GM18499 (cell line): ENCODE data around the gene SPTSSB.

Experiments used
- ATAC-seq: cut with Tn5 transposase; IDR thresholded peaks from one replicate; pipeline ENCODE4 v1.9.1; 2021; ENCODE audit warnings: moderate number of reproducible peaks; ENCODE audit not compliant: insufficient read depth, unreplicated experiment

The SPTSSB gene

DNA sequence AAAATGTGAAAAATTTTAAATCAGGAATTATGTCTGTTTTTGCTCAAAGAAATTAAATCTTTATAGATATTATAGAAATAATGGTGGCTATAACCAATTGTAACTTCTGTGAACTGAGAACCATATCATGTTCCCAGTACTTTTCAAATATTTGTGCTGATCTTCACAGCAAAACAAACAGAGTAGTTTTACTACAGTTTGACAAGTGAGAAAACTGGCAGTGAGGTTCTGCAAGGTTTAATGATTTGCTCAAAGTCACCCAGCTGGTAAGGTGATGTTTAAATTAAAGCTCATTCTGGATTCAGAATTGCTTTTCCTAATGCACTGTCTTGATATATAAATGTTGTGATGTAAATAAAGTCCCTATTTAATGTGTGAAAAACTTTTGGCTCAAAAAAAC lies 22.0 kb upstream of the SPTSSB start:
- no peak for ATAC-seq

DNA sequence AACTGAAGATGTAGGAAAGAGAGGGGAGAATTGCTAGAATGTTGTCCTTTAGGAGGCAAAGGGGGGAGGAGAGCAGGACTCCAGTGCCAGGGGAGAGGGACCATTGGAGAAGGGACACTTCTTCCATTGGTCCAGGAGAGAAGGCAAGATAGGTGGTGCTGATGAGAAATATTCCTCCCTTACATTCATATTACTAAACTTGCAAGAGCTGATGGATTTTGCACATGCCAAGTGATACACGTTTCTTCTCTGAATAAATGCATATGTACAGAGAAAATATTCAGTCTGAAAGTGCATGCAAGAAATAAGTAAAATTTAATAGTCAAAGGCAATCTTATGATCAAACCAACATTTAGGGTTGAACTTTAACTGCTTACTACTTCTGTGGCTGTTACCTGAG lies 21.5 kb upstream of the SPTSSB start:
- no peak for ATAC-seq

GRCh38 chr3:161390200-161390599 lies 18.9 kb upstream of the SPTSSB start:
- no peak for ATAC-seq

DNA sequence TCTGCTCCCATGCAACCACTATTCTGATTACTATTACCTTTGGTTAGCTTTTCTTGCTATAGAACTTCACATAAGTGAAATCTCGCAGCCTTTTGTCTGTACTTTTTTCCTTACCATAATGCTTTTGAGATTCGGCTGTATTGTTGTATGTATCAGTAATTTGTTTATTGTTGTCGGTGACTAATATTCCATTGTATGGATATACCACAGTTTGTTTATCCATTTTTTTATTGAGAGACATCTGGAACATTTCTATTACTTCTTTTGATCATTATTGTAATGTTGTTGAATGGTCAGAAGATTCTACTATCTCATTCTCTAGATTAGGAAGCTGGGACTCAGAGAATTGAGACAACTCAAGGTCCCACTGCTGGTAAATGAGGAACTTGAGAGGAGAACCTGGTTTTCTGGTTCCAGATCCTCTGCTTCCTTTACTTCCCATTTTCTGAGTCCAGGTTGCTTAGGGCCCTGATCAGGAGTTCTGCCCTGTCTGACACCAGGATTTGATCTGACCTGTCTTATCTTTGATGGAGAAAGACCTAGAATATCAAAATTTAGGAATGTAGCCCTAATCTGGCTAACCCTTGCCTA lies 18.2 kb upstream of the SPTSSB start:
- ATAC-seq = no peak

DNA sequence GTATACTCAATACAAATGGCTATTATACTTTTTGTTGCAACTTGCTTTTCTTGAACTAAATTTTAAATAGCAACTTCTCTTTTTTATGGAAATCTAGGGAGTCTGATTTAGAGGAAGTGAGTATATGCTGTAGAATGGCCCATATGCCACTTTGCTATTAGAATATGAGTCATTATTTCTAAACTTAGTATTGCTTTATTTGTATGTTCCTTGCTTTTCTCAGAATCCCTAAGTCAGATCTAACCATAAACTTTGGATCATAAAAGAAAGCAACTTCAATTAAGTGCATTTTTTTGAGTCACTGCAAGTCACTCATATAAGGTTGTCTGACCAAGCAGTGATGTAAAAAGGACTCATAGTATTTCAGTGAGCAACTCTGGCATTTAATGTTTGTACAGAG lies 17.5 kb upstream of the SPTSSB start:
- ATAC-seq = no peak

- no peak for ATAC-seq
Observed at GRCh38 chr3:161386991-161387770, 15.9 kb upstream of the SPTSSB start.

GRCh38 chr3:161372321-161373260 lies 1.3 kb upstream of the SPTSSB start:
- no peak for ATAC-seq

DNA sequence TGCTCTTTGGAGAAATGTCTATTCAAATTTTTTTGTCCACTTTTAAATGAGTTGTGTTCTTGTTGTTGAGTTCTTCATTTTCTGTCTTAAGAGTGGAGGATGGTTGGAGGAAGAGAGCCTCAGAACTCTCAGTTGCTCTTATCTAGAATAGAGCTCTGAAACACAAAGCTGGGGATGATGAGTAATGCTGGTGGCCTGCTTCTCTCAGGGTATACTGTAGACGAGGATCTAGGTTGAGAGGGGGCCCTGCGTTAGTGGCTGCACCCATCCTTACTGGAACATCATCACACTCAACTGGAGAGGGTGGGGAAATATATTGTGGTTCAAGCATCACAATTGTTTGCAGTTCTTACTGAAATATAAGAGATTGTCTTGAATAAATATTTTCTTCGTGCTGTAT lies 1.8 kb downstream of the SPTSSB start:
- no peak for ATAC-seq

GRCh38 chr3:161366094-161366493 lies 5.2 kb downstream of the SPTSSB start:
- no peak for ATAC-seq

- ATAC-seq = no peak
Observed at GRCh38 chr3:161358488-161358887, 12.8 kb downstream of the SPTSSB start.

DNA sequence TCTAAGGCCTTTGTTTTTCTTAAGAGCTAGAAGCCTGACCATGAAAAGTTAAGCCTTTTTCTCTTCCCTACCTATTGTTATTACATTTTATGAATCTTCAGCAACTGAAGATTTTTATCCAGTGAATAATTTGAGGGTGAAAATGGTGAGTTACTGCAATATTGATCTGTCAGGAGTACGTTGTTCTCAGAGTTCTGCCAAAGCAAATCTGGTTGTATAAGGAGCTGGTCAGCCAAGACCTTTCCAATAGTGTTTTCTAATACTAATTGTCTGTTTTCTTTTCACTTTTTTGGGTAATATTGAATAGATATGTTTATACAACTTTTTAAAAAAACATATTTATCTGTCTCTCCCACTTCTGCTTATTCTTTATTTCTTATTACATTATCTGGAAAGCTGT lies 15.0 kb downstream of the SPTSSB start:
- no peak for ATAC-seq

DNA sequence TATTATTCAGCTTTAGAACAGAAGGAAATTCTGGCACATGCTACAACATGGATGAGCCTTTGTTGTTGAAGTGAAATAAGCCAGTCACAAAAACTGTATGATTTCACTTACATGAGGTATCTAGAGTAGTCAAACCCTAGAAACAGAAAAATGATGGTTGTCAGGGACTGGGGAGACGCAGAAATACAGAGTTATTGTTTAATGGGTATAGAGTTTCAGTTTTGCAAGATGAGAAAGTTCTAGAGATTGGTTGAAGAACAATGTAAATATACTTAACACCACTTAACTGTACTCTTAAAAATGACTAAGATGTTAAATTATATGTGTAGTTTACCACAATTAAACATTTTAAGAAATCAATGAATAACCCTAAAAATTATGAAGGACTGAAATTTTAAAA lies 15.8 kb downstream of the SPTSSB start:
- no peak for ATAC-seq

GRCh38 chr3:161354554-161354953 lies 16.8 kb downstream of the SPTSSB start:
- no peak for ATAC-seq

GRCh38 chr3:161351330-161351729 lies 20.0 kb downstream of the SPTSSB start:
- ATAC-seq = no peak

DNA sequence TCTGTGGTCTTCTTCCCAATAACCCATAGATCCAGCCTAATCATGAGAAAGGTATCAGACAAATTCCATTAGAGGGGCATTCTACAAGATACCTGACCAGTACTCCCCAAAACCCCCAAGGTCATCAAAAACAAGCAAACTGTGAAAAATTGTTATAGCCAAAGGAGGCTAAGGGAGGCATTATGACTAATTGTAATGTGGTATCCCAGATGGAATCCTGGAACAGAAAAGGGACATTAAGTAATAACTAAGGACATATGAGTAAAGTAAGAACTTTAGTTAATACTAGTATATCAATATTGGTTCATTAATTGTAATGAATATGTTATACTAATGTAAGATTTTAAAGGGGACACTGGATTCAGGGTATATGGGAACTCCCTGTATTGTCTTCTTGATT lies 20.4 kb downstream of the SPTSSB start:
- ATAC-seq = no peak

- ATAC-seq = peak; percentile 70
Observed at GRCh38 chr3:161349529-161350312, 21.6 kb downstream of the SPTSSB start.

- no peak for ATAC-seq
Observed at GRCh38 chr3:161348796-161349400, 22.4 kb downstream of the SPTSSB start.

DNA sequence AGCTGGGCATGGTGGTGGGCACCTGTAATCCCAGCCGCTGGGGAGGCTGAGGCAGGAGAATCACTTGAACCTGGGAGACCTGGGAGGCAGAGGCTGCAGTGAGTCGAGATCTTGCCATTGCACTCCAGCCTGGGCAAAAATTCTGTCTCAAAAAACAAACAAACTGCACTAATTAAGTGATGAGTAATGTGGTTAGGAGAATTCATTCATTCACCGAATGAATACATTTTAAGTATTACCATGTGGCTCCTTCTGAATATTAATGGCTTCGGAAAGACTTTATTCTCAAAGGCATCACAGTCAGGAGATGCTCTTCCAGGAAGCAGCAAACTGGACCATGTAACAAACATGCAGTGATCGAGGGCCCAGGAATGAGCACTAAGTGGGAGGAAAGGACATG lies 23.6 kb downstream of the SPTSSB start:
- no peak for ATAC-seq

- no peak for ATAC-seq
Observed at GRCh38 chr3:161345023-161345422, 26.3 kb downstream of the SPTSSB start.

DNA sequence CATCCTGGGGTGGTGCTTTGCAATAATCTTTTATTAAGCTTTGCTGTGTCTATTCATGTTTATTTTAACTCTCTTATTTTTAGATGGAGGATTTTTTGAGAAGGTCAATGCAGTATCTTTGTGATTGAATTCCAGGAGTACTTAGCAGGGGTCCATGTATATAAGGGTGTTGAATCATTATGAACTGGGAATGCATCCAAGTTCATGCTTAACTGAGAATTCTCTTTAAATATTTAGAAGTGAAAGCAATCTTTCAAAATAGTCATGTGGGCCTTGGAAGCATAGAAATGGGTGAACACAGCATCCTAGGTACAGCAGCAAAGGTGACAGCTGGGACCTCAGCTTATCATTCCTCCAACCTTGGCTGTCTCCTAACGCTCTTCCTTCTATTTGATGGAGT lies 27.3 kb downstream of the SPTSSB start:
- ATAC-seq = no peak
